T1000 (cell line): ENCODE measurements around the gene ITGB7.

Experiments
- DNase-seq: peaks from one replicate; lab custom pipeline; 2025; ENCODE audit warnings: mixed read lengths; lab: John Stamatoyannopoulos, UW

Gene ITGB7

GRCh38 chr12:53196486-53196885, 10.6 kb downstream of the ITGB7 start:
- no peak for DNase-seq

- no peak for DNase-seq
Measured at GRCh38 chr12:53195516-53196420, 11.3 kb downstream of the ITGB7 start.

- no peak for DNase-seq
Measured at GRCh38 chr12:53194973-53195372, 12.1 kb downstream of the ITGB7 start.

- DNase-seq: no peak
Measured at GRCh38 chr12:53193985-53194716, 12.9 kb downstream of the ITGB7 start.

GRCh38 chr12:53193040-53193439, 14.0 kb downstream of the ITGB7 start:
- DNase-seq: no peak

GRCh38 chr12:53192531-53193021, 14.5 kb downstream of the ITGB7 start:
- no peak for DNase-seq

- DNase-seq: no peak
Measured at GRCh38 chr12:53191885-53192530, 15.0 kb downstream of the ITGB7 start.

- no peak for DNase-seq
Measured at GRCh38 chr12:53191096-53191884, 15.8 kb downstream of the ITGB7 start.

GRCh38 chr12:53190108-53190729, 16.8 kb downstream of the ITGB7 start:
- DNase-seq: peak; percentile 36

- DNase-seq: no peak
Measured at GRCh38 chr12:53187145-53187899, 19.7 kb downstream of the ITGB7 start.

- no peak for DNase-seq
Measured at GRCh38 chr12:53186745-53187144, 20.3 kb downstream of the ITGB7 start.

GRCh38 chr12:53185582-53186153, 21.4 kb downstream of the ITGB7 start:
- DNase-seq: no peak

GRCh38 chr12:53184828-53185227, 22.2 kb downstream of the ITGB7 start:
- no peak for DNase-seq

GRCh38 chr12:53182903-53183302, 24.1 kb downstream of the ITGB7 start:
- no peak for DNase-seq

GRCh38 chr12:53181935-53182334, 25.1 kb downstream of the ITGB7 start:
- no peak for DNase-seq

GRCh38 chr12:53180931-53181645, 26.0 kb downstream of the ITGB7 start:
- peak; percentile 74 for DNase-seq

- peak; percentile 94 for DNase-seq
Measured at GRCh38 chr12:53180220-53180930, 26.7 kb downstream of the ITGB7 start, which contains the start of the genes CSAD and ZNF740. CSAD (minus strand) TSS chr12:53180925; CDS start chr12:53173470, 7,455 bp downstream. ZNF740 (plus strand) TSS chr12:53180722; CDS start chr12:53181984, 1,262 bp downstream.

GRCh38 chr12:53179687-53180219, 27.3 kb downstream of the ITGB7 start:
- DNase-seq: no peak
